Fibroblast of mammary gland (primary cell): Measurements from ENCODE around the gene PP2D1.
"Not testable (repeated sequence)": the region's sequence is repeated elsewhere in the genome, so short reads cannot be mapped to it uniquely, and the experiment has no call there.

ENCODE experiments used
- DNase-seq: peaks from one replicate; pipeline ENCODE4 v3.0.0-alpha.2; 2010; ENCODE audit warnings: low read depth
- H3K4me3 ChIP-seq: 2 replicates; pipeline ENCODE4 v1.5.1; 2011; ENCODE audit warnings: low read depth, mild to moderate bottlenecking, low read length, moderate library complexity; ENCODE audit not compliant: control insufficient read depth
- CTCF ChIP-seq: conservative IDR thresholded peaks from 2 replicates; pipeline ENCODE4 v1.5.1; 2011; ENCODE audit warnings: low read depth, low read length, inconsistent platforms; ENCODE audit not compliant: control insufficient read depth, insufficient read depth

PP2D1 gene

DNA sequence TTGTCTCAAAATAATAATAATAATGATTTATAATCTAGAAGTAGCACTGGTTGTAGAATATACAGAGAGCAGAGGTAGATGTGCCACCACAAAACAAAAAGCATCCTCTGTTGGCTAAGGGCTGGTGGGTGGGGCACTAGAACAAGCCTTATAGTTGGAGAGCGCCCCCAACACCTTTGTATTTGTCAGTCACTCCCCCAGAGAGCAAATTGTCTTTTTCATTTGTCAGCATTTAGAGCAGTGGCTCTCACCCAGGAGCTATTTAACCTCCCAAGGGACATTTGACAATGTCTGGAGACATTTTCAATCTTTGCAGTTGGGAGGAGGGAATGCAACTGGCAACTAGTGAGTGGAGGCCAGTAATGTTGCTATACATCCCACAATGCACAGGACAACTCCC lies 34.5 kb upstream of the PP2D1 start:
- TF ChIP-seq CTCF: no peak
- DNase-seq: no peak
- H3K4me3 ChIP-seq: no peak overlapping the region

DNA sequence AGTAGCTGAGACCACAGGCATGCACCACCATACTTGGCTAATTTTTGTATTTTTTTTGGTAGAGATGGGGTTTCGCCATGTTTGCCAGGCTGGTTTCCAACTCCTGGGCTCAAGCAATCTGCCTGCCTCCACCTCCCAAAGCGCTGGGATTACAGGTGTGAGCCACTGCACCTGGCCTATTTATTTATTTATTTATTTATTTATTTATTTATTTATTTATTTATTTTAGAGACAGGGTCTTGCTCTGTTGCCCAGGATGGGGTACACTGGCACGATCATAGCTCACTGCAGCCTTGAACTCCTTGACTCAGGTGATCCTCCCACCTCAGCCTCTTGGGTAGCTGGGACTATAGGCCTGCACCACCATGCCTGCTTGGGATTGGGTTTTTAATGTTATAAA lies 33.1 kb upstream of the PP2D1 start:
- not testable (repeated sequence) for DNase-seq, H3K4me3 ChIP-seq

- H3K4me3 ChIP-seq: no peak overlapping the region
- no peak for TF ChIP-seq CTCF
- no peak for DNase-seq
Observed at GRCh38 chr3:20043825-20044224, 31.8 kb upstream of the PP2D1 start.

DNA sequence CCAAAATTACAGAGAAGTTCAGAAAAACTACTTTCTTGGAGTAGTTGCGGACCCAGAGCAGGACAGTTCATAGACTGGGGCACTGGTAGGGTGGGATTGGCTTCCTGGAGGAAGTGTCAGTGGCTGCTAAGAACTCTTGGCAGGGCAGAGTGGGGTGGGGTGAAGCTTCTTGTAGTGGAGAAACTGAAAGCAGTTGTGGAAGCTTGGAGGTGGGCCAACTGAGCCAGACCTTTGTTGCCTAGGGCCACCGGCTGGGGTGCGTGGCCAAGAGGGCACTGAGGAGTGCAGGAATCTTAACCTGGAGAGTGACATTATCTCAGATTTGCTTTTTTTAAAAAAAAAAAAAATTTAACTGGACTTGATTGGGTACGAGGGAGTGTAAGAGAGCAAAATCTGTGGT lies 31.3 kb upstream of the PP2D1 start:
- peak; percentile 49 for DNase-seq
- H3K4me3 ChIP-seq: no peak overlapping the region
- TF ChIP-seq CTCF: no peak

GRCh38 chr3:20042331-20042730 lies 30.3 kb upstream of the PP2D1 start:
- no peak overlapping the region for H3K4me3 ChIP-seq
- DNase-seq: no peak
- no peak for TF ChIP-seq CTCF

- TF ChIP-seq CTCF: no peak
- H3K4me3 ChIP-seq: peak overlapping the region; percentile 78
- peak; percentile 68 for DNase-seq
Observed at GRCh38 chr3:20041197-20041780, 29.2 kb upstream of the PP2D1 start.

- peak overlapping the region; percentile 78 for H3K4me3 ChIP-seq
- TF ChIP-seq CTCF: peak; percentile 3
- peak; percentile 65 for DNase-seq
Observed at GRCh38 chr3:20040548-20041196, 28.6 kb upstream of the PP2D1 start.
